Islet of Langerhans (tissue), 1 donor: ENCODE measurements around the gene CACFD1.

Experiments
- FAIRE-seq: peaks from one replicate; lab custom pipeline; 2011; peaks lifted over from hg19 to GRCh38; lab: Jason Lieb, UNC

CACFD1 gene

GRCh38 chr9:133502112-133502511, 42.3 kb downstream of the CACFD1 start:
- FAIRE-seq = no peak

- no peak for FAIRE-seq
These were observed 45.5 kb downstream of the CACFD1 start for GRCh38 chr9:133505186-133505830.

DNA sequence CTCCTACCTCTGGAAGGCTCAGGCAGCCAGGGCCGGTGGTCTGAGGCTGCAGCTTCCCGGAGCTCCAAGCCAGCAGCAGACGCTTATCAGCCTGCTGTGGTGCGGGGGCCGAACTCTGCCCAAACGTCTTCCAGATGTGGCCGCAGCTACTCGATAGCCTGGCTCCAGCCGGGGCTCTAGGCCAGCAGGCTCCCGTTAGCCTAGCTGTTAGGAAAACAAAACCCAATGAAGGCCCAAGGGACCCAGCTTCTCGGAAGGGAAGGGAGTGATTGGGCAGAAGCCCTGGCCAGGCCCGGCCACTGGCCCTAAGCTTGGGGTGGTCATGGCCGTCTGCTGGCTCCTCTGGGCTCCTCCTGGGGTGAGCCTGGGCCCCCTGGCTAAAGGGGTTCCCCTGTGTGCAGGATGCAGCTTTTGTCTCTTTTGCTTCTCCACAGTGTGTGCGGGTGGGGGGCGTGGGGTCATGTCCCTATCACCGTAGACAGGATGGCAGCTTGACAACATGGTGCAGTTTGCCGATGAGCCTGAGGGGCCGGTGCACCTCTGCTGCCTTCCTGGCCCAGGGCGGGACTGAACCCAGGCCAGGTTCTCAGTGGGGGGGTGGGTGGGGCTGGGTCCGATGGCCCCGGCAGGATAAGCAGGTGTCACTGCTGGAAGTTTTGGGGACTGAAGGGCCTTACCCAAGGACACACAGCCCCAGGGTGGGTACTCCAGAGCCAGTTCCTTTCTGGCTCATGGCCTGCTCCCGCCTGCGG, 46.3 kb downstream of the CACFD1 start:
- FAIRE-seq = no peak

DNA sequence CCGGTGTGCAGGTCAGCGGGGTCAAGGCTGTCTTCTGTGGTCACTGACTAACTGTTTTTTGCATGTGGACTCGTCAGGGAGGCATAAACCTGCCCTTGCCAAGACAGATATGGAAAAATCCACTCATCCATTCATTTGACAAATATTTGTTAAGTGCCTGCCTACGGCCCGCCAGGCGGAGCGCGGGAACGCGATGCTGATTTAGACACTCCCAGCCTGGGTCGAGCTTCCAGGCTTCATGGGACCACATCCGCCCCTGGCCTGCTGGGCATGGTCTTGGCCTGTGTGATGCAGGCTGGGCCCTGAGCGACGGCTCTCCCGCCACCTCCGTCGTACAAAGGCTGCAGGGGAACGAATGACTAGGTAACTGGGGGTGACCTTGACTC, 46.9 kb downstream of the CACFD1 start:
- no peak for FAIRE-seq

GRCh38 chr9:133507246-133507965, 47.6 kb downstream of the CACFD1 start:
- FAIRE-seq = no peak

DNA sequence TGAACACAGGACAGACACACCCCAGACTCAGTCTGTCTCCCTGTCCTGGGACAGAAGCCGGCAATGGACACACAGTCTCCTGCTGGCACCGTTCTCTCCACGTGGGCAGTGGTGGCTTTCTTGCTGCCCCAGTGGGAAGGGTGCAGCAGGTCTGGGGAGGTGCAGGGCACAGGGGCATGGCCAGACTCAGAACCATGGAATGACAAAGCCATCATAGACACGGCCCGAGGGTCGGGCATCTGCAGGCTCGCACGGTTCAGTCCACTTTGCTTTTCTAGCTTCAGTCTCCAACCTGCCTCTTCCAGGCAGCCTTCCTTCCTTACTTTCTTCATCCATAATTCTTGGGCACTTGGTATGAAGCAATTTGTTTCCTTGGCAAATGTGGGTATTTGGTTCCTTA, 48.3 kb downstream of the CACFD1 start:
- no peak for FAIRE-seq

GRCh38 chr9:133509179-133510083, 49.7 kb downstream of the CACFD1 start:
- peak; percentile 60 for FAIRE-seq

- FAIRE-seq = no peak
These were observed 51.2 kb downstream of the CACFD1 start for GRCh38 chr9:133510926-133511505.

DNA sequence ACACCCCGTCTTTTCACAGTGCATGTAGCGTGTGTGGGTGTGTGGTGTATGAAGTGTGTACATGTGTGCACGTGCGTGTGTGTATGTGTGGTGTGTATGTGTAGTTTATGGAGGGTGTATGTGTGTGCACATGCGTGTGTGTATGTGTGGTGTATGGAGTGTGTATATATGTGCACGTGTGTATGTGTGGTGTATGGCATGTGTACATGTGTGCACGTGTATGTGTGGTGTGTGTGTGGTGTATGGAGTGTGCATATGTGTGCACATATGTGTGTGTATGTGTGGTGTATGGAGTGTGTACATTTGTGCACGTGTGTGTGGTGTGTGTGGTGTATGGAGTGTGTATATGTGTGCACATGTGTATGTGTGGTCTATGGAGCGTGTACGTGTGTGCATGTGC, 51.8 kb downstream of the CACFD1 start:
- no peak for FAIRE-seq

- FAIRE-seq = no peak
These were observed 52.8 kb downstream of the CACFD1 start for GRCh38 chr9:133512253-133513213.

DNA sequence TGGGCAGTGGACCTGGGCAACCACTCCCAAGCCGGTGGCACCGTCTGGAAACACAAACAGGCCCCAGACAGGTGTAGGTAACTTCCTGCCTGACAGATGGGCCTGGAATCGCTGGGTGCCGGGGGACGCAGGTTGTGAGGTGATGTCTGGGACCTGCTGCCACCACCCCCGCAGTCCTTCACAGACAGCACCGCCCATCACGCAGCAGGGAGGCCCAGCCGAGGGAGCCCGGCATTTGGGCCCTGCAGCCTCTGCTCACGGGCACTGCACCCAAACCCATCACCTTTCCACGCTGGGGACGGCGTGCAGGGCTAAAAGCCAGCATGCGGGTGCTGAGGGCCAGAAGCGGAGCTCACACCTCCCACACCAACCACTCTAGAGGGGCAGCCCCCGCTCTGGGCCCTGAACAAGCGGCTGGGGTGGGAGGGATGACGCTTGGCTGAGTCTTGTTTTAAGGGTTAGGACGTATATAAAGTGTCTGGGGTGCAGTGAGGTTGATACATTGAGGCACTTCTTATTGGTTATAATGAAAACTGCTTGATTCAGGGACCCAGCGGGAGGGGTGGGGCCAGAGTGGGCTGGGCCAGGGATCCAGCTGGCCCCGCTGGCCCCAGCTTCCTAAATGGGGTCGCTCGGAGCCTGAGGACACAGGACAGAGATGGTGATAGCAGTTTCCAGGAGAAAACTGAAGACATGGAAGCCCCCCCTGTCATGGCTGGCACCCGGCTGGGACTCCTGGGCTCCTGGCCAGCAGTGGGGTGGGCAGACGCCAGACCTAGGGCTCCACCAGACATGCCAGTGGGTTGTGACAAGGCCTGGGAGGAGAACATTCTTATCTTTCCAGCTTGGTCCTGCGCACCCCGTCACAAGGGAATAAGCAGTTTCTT, 53.7 kb downstream of the CACFD1 start:
- no peak for FAIRE-seq

DNA sequence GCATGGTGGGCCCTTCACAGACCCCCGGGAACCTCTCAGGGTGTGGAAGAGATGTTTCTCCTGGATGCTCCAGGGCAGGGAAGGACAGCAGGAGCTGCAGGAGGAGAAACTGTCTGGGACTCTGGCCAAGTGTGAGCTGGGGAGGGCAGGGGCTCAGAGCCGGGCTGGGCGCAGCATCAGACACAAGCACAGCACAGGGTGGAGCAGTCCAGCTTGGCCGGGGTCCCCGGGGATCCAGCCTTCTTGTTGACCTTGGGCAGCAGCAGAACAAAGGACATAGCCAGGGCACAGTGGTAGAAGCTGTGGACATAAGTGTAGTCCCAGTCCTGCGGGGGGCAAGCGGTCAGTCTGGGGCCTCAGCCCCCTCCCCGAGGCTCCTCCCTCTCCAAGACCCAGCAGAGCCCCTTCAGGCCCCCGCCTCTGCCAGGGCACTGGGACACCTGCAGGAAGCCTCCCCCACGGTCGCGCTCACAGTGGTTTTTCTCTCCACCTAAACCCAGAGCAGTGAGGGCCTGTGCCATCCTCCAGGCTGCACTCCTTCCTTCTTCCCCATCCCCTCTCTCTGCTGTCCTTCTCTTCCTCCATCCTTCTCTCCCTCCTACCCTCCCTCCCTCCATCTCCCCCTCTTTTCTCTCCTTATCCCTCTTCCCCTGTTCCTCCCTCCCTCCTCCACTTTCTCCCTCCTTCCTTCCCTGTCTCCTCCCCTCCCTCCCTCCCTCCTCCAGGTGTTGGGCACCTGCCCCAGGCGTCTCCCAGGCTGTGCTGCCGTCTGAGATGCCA, 54.9 kb downstream of the CACFD1 start:
- no peak for FAIRE-seq

- no peak for FAIRE-seq
These were observed 55.4 kb downstream of the CACFD1 start for GRCh38 chr9:133515240-133515610.

DNA sequence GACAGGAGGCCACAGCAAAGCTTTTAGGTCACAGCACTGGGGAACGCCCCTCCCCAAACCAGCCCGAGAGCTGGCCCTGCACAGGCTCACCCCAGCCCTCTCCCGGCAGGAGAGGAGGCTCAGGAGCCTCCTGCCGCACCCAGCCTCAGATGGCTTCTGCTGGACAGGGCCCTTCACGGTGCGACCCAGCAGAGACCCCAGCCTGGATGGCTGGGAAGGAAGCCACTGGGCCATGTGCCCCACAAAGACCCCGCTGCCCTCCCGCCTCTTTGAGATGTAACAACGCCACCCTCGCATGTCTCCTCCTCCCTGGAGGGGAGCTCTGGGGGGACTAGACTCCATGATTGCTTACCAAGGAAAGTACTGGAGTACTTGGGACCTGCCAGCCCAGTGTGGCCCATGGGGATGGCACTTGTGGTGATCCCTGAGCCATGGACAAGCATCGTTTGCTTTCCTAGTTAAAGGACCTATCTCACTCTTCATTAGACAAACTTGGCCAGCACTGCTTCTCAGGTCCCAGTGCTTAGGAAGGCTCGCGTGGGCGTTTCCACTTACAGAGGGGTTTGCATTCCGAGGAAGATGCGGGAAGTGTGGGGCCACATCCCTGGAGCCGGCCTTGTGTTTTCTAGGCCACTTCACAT, 56.0 kb downstream of the CACFD1 start:
- no peak for FAIRE-seq

DNA sequence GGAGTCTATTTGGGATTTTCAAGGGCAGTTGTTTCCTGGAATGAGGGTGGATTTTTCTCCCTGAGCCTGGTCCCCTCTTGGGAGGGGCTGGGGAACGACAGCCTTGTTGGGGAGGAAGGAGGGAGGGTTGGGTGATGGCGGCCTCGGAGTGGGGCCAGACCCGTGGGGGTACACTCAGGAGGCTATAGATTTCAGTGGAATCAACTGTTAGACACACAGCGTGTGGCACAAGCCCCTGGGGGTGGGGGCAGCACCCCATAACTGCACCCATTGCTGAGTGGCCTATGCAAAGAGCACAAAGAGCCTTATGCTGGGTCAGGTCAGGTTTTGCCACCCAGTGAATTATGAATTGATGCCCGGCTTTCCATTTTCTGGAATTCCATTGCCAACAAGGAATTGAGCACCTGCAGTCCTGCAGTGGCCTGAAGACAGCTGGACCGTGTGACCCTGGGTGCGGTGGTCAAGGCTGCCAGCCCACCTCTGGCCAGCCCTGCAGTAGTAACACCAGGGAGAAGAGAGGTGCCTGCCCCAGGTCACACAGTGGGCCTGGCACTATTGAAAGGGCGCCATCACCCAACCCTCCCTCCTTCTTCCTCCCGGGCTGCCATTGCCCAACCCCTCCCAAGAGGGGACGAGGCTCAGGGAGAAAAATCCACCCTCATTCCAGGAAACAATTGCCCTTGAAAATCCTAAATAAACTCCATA, 56.6 kb downstream of the CACFD1 start:
- no peak for FAIRE-seq

DNA sequence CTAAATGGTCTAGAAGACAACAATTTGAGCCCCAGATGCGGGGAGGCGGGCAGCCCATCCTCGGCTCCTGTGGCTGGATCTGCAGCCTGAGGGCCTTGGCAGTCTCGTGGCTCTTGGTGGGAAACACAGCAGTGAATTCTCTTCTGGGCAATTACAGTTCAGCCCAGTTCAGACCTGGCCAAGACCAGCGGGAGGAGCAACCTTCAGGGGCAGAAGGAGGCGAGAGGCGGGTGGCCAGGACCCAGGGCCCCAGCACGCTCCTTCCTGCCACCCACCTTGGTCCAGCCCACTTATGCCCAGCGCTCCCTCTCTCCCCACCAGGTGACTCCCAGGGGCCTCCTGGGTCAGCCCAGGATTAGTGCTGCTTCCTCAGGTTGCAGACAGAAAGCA, 57.2 kb downstream of the CACFD1 start:
- FAIRE-seq = no peak

- FAIRE-seq = no peak
These were observed 57.9 kb downstream of the CACFD1 start for GRCh38 chr9:133517711-133518110.

GRCh38 chr9:133518200-133518599, 58.4 kb downstream of the CACFD1 start:
- FAIRE-seq = no peak
